EH (cell line): ENCODE measurements around the gene TRIM45.
A peak's percentile ranks its signal among the peaks of the same experiment; 100 is the strongest.
"Not testable (repeated sequence)": the region's sequence is repeated elsewhere in the genome, so short reads cannot be mapped to it uniquely, and the experiment has no call there.

Experiments used
- DNase-seq: peaks from one replicate; pipeline ENCODE4 v3.0.0-alpha.2; 2015; ENCODE audit warnings: low read depth

TRIM45 gene

GRCh38 chr1:117121589-117122329 lies at the start of gene TRIM45:
Gene TRIM45 (minus strand): TSS chr1:117121749. CDS start chr1:117121201, 548 bp downstream.
- DNase-seq, result peak; percentile 97

GRCh38 chr1:117169871-117170596 lies 48.5 kb upstream of the TRIM45 start:
- DNase-seq, result no peak

GRCh38 chr1:117167402-117167801 lies 45.9 kb upstream of the TRIM45 start:
- DNase-seq, result peak; percentile 45

GRCh38 chr1:117166076-117166475 lies 44.5 kb upstream of the TRIM45 start:
- peak; percentile 76 for DNase-seq

GRCh38 chr1:117164209-117164608 lies 42.7 kb upstream of the TRIM45 start:
- DNase-seq, result no peak

GRCh38 chr1:117162816-117163215 lies 41.3 kb upstream of the TRIM45 start:
- DNase-seq, result no peak

GRCh38 chr1:117161887-117162286 lies 40.3 kb upstream of the TRIM45 start:
- no peak for DNase-seq

- DNase-seq, result not testable (repeated sequence)
Observed at GRCh38 chr1:117151305-117151704, 29.8 kb upstream of the TRIM45 start.

- DNase-seq, result peak; percentile 12
Observed at GRCh38 chr1:117150316-117150715, 28.8 kb upstream of the TRIM45 start.

- peak; percentile 90 for DNase-seq
Observed at GRCh38 chr1:117147856-117148588, 26.5 kb upstream of the TRIM45 start.

- DNase-seq, result no peak
Observed at GRCh38 chr1:117147341-117147831, 25.8 kb upstream of the TRIM45 start.

GRCh38 chr1:117146575-117147340 lies 25.2 kb upstream of the TRIM45 start:
- DNase-seq, result peak; percentile 97

GRCh38 chr1:117146072-117146471 lies 24.5 kb upstream of the TRIM45 start:
- DNase-seq, result no peak

GRCh38 chr1:117143871-117144270 lies 22.3 kb upstream of the TRIM45 start:
- peak; percentile 34 for DNase-seq

GRCh38 chr1:117143172-117143571 lies 21.6 kb upstream of the TRIM45 start:
- DNase-seq, result no peak

GRCh38 chr1:117142200-117142599 lies 20.7 kb upstream of the TRIM45 start:
- peak; percentile 92 for DNase-seq

- no peak for DNase-seq
Observed at GRCh38 chr1:117138561-117138960, 17.0 kb upstream of the TRIM45 start.

GRCh38 chr1:117138106-117138505 lies 16.6 kb upstream of the TRIM45 start:
- no peak for DNase-seq

- DNase-seq, result no peak
Observed at GRCh38 chr1:117137281-117137855, 15.8 kb upstream of the TRIM45 start.

GRCh38 chr1:117136749-117137148 lies 15.2 kb upstream of the TRIM45 start:
- no peak for DNase-seq

GRCh38 chr1:117135329-117135728 lies 13.8 kb upstream of the TRIM45 start:
- no peak for DNase-seq
